Ishikawa (cell line): Measurements from ENCODE around the gene MDM4.

Experiments used
- CEBPB ChIP-seq: IDR thresholded peaks from 2 replicates; pipeline ENCODE4 v1.6.1; 2012
- CREB1 ChIP-seq: IDR thresholded peaks from 2 replicates; pipeline ENCODE4 v1.6.1; 2012; ENCODE audit warnings: low read depth
- EGR1 ChIP-seq: IDR thresholded peaks from 2 replicates; pipeline ENCODE4 v1.6.1; 2012
- EP300 ChIP-seq: IDR thresholded peaks from 2 replicates; pipeline ENCODE4 v1.6.1; 2012; ENCODE audit warnings: borderline replicate concordance
- FOXM1 ChIP-seq: IDR thresholded peaks from 2 replicates; pipeline ENCODE4 v1.6.1; 2012; ENCODE audit warnings: low read depth, borderline replicate concordance
- NFIC ChIP-seq: IDR thresholded peaks from 2 replicates; pipeline ENCODE4 v1.6.1; 2012
- RAD21 ChIP-seq: IDR thresholded peaks from 2 replicates; pipeline ENCODE4 v1.6.1; 2012; ENCODE audit warnings: low read depth
- TAF1 ChIP-seq: IDR thresholded peaks from 2 replicates; pipeline ENCODE4 v1.6.1; 2012; ENCODE audit warnings: low read depth, mild to moderate bottlenecking
- TCF12 ChIP-seq: IDR thresholded peaks from 2 replicates; pipeline ENCODE4 v1.6.1; 2012; ENCODE audit warnings: low read depth
- TEAD4 ChIP-seq: IDR thresholded peaks from 2 replicates; pipeline ENCODE4 v1.6.1; 2012
- YY1 ChIP-seq: IDR thresholded peaks from 2 replicates; pipeline ENCODE4 v1.6.1; 2012; ENCODE audit warnings: low read depth
- ZBTB7A ChIP-seq: IDR thresholded peaks from 2 replicates; pipeline ENCODE4 v1.6.1; 2012; ENCODE audit warnings: low read depth
- TF ChIP-seq, protein P1 (sequence below): IDR thresholded peaks from 2 replicates; pipeline ENCODE4 v1.6.1; 2012
- TF ChIP-seq, protein P2 (sequence below): IDR thresholded peaks from 2 replicates; pipeline ENCODE4 v1.6.1; 2012; ENCODE audit warnings: low read depth, mild to moderate bottlenecking
- TF ChIP-seq, protein P3 (sequence below): IDR thresholded peaks from 2 replicates; pipeline ENCODE4 v1.6.1; 2012

The MDM4 gene

DNA sequence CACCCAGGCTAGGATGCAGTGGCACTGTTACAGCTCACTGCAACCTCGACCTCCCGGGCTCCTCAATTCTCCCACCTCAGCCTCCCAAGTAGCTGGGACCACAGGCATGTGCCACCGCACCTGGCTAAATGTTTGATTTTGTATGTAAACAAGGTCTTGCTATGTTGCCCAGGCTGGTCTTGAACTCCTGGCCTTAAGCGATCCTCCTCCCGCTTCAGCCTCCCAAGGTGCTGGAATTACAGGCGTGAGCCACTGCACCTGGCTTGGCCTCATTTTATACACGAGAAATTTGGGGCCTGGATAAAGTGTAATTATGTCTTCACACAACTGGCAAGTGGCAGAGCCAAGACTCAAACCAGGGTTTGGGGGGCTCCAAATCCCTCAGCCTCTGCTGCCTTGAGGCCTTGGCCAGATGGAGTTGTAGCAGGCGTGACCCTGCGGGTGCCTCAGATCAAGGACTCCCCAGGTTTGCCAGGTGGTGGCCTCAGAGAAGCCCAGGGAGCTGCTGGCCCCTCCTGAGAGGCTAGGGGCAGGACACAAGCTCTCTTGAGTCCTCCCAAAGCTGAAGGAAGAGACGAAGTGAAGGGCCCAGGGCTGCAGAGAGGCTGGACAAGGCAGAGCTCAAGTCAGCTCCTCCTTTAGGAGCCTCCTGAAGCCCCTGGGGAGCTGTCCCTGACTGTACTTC, 61.7 kb downstream of the MDM4 start:
- TF ChIP-seq CEBPB = no peak
- no peak for TF ChIP-seq FOXM1
- no peak for TF ChIP-seq TCF12
- no peak for TF ChIP-seq ZBTB7A
- TF ChIP-seq, protein P1, sequence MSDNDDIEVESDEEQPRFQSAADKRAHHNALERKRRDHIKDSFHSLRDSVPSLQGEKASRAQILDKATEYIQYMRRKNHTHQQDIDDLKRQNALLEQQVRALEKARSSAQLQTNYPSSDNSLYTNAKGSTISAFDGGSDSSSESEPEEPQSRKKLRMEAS = no peak
- no peak for TF ChIP-seq YY1
- TF ChIP-seq CREB1 = no peak
- TF ChIP-seq, protein P2, sequence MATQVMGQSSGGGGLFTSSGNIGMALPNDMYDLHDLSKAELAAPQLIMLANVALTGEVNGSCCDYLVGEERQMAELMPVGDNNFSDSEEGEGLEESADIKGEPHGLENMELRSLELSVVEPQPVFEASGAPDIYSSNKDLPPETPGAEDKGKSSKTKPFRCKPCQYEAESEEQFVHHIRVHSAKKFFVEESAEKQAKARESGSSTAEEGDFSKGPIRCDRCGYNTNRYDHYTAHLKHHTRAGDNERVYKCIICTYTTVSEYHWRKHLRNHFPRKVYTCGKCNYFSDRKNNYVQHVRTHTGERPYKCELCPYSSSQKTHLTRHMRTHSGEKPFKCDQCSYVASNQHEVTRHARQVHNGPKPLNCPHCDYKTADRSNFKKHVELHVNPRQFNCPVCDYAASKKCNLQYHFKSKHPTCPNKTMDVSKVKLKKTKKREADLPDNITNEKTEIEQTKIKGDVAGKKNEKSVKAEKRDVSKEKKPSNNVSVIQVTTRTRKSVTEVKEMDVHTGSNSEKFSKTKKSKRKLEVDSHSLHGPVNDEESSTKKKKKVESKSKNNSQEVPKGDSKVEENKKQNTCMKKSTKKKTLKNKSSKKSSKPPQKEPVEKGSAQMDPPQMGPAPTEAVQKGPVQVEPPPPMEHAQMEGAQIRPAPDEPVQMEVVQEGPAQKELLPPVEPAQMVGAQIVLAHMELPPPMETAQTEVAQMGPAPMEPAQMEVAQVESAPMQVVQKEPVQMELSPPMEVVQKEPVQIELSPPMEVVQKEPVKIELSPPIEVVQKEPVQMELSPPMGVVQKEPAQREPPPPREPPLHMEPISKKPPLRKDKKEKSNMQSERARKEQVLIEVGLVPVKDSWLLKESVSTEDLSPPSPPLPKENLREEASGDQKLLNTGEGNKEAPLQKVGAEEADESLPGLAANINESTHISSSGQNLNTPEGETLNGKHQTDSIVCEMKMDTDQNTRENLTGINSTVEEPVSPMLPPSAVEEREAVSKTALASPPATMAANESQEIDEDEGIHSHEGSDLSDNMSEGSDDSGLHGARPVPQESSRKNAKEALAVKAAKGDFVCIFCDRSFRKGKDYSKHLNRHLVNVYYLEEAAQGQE = no peak
- no peak for TF ChIP-seq EGR1
- TF ChIP-seq, protein P3, sequence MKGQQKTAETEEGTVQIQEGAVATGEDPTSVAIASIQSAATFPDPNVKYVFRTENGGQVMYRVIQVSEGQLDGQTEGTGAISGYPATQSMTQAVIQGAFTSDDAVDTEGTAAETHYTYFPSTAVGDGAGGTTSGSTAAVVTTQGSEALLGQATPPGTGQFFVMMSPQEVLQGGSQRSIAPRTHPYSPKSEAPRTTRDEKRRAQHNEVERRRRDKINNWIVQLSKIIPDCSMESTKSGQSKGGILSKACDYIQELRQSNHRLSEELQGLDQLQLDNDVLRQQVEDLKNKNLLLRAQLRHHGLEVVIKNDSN = no peak
- no peak for TF ChIP-seq TAF1
- TF ChIP-seq RAD21 = no peak

DNA sequence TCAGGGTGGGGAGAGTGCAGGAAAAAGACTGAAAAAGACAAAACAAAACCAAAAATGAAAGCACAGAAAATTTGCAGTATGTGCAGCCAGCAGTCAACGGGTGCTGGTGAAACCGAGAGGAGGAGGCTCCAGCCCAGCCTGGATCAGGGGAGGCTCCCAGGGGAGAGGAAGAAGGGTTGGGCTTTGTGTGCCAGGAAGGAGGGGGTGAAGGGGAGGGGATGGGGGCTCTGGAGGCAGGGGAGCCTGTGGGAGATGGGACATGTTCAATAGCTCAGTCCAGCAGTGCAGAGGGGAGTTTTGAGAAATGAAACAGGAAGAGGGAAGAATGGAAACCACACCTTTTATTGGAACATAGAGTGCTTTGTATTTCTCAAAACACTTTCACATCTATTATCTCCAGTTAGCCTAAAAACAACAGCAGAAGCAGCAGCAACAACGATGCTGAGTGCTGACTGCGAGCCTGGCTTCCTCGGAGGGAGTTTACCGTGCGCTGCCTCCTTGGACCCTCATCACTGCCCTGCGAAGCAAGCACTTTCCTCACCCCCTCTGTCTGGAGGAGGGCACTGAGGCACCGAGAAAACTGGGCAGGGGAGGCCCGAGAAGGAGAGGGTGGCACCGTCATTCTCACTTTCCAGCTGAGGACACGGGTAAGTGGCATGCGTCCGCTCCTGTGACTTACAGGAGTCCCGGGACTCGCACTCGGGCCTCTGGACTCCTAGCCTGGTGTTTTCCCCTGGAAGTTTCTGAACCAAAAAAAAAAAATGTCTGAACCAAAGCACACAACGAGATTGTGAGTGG, 62.9 kb downstream of the MDM4 start:
- no peak for TF ChIP-seq EP300
- no peak for TF ChIP-seq NFIC
- TF ChIP-seq, protein P3 = no peak
- TF ChIP-seq FOXM1 = no peak
- TF ChIP-seq TAF1 = no peak
- no peak for TF ChIP-seq RAD21
- no peak for TF ChIP-seq TEAD4
- TF ChIP-seq CREB1 = no peak
- TF ChIP-seq TCF12 = no peak
- TF ChIP-seq, protein P1 = no peak
- no peak for TF ChIP-seq YY1
- no peak for TF ChIP-seq ZBTB7A
- TF ChIP-seq EGR1 = no peak
- TF ChIP-seq CEBPB = no peak
- TF ChIP-seq, protein P2 = no peak

DNA sequence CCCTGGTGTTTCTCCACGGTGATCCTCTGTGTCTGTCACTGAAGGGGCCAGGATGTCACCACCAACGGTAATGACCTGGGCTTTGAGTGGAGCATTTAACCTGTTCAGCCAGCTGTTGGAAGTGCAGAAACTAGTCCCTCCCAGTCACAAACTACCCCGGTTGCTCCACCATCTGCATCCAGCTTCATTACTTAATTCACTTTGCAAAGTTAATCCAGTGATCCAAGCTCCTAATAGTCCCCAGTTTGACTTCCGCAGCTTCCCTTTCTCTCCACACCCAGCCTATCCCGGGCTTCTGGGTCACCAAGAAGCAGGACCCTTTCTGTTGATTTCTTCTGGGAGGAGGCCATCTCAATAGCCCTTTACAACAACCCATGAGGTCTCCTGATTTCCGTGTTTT, 63.5 kb downstream of the MDM4 start:
- TF ChIP-seq, protein P2 = no peak
- TF ChIP-seq, protein P1 = no peak
- TF ChIP-seq TEAD4 (no peak), YY1 (no peak), NFIC (no peak), EGR1 (no peak), CEBPB (no peak), ZBTB7A (no peak), TCF12 (no peak), FOXM1 (no peak), EP300 (no peak), TAF1 (no peak), RAD21 (no peak), CREB1 (no peak)
- TF ChIP-seq, protein P3 = no peak
